HT-29 (cell line): ENCODE results near the gene MTHFD1L. TPM values are rescaled to one million over a fixed set of nuclear protein-coding genes. Genes with fewer than 3 reads are reported as not detected.

ENCODE experiments used
- small RNA-seq: library from RNA; depleted of rRNA; stranded (forward); fragments of <200 nt; gene quantifications from one replicate; pipeline ENCODE3, GENCODE V24; 2014
- total RNA-seq: library from RNA; depleted of rRNA; stranded (reverse); fragments of >200 nt; shearing (Covaris generic); gene quantifications from 2 replicates; pipeline ENCODE4 v1.2.3, GENCODE V29; 2014

Gene MTHFD1L
- total RNA-seq, 1 experiment from 2014 or later: 14.7 TPM

Small RNAs within 50 kb of the gene (small RNA-seq; reads per million reads assigned to genes)
- not detected for gene RNU6-302P
